Gastroesophageal sphincter (tissue), 4 donors: ENCODE measurements around the gene PCDH9. TPM values are rescaled to one million over a fixed set of nuclear protein-coding genes. Genes with fewer than 3 reads are reported as not detected.

Experiments used
- ATAC-seq: fragments of 150-250 bp; one replicate; pipeline ENCODE4 v1.9.1; 2016; ENCODE audit warnings: mild to moderate bottlenecking, moderate library complexity
- H3K27ac ChIP-seq, 4 donors: fragments of 200-600 bp; sonication (generic) in 3 of 4; 1 replicate in 3 of 4; 2 replicates in 1 of 4; pipeline ENCODE4 v1.5.1; 2016 to 2019
- H3K27me3 ChIP-seq: fragments of 200-600 bp; sonication (generic); one replicate; pipeline ENCODE4 v1.5.1; 2019
- H3K36me3 ChIP-seq, 2 donors: fragments of 200-600 bp; sonication (generic); one replicate each; pipeline ENCODE4 v1.5.1; 2019; ENCODE audit warnings: control low read depth in 1 of 2
- H3K4me1 ChIP-seq, 3 donors: fragments of 200-600 bp; sonication (generic); 1 replicate in 2 of 3; 2 replicates in 1 of 3; pipeline ENCODE4 v1.5.1; 2016 to 2019; ENCODE audit warnings: control low read depth in 2 of 3
- H3K4me3 ChIP-seq, 2 donors: fragments of 200-600 bp; sonication (generic); one replicate each; pipeline ENCODE4 v1.5.1; 2019; ENCODE audit warnings: mild to moderate bottlenecking in 1 of 2, moderate library complexity in 1 of 2
- H3K9me3 ChIP-seq, 3 donors: fragments of 200-600 bp; sonication (generic); one replicate each; pipeline ENCODE4 v1.5.1; 2017 to 2019; ENCODE audit warnings: control low read depth in 2 of 3
- CTCF ChIP-seq, 4 experiments: fragments of 200-600 bp in 2 of 4; fragments of 450-650 bp in 2 of 4; sonication (generic) in 1 of 4; IDR thresholded peaks; one replicate each; pipeline ENCODE4 v1.5.1; 2017 to 2019; ENCODE audit warnings: antibody characterized with exemption in 4 of 4, mild to moderate bottlenecking in 2 of 4, moderate library complexity in 2 of 4
- EP300 ChIP-seq: sonication (generic); formaldehyde crosslinking; IDR thresholded peaks from one replicate; pipeline ENCODE4 v1.6.1; 2017; ENCODE audit warnings: antibody characterized with exemption, mild to moderate bottlenecking
- POLR2A ChIP-seq, 2 donors: fragments of 450-650 bp; IDR thresholded peaks; one replicate each; pipeline ENCODE4 v1.6.1; 2017; ENCODE audit warnings: antibody characterized with exemption in 2 of 2, mild to moderate bottlenecking in 2 of 2, moderate library complexity in 1 of 2
- POLR2AphosphoS5 ChIP-seq: sonication (generic); formaldehyde crosslinking; IDR thresholded peaks from one replicate; pipeline ENCODE4 v1.6.1; 2017; ENCODE audit warnings: antibody characterized with exemption
- WGBS, 2 donors: methylation state at CpG; one replicate each; pipeline ENCODE4 v1.1.5; 2018; ENCODE audit warnings: low coverage in 1 of 2; 5-methylcytosine and 5-hydroxymethylcytosine counted together
- total RNA-seq, 4 donors: library from RNA; depleted of rRNA; stranded (reverse); fragments of >200 nt; gene quantifications; one replicate each; pipeline ENCODE4 v1.1.0, GENCODE V29; 2016

The PCDH9 gene
- total RNA-seq, 4 donors from 2014 or later, result 52.9 to 141 (median 56.5) TPM

DNA sequence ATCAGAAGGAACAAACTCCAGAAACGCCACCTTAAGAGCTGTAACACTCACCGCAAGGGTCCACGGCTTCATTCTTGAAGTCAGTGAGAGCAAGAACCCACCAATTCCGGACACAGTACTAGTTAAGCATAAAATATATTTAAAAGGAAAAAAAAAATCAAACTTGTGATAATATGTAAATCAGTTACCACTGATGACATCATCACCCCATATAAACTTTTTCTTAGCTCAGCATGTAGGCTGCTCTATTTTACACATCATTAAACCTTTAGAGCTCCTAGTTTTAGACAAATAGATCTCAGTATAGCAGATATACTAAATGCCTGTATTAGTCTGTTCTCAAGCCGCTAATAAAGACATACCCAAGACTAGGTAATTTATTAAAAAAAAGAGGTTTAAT, 668.1 kb downstream of the PCDH9 start:
- Histone ChIP-seq H3K4me1 (no peaks in the 10 kb centered on the region), H3K27ac (no peak overlapping the region), H3K27me3 (no peaks in the 10 kb centered on the region), H3K4me3 (no peak overlapping the region), H3K9me3 (no peaks in the 10 kb centered on the region), H3K36me3 (no peaks in the 10 kb centered on the region)
- TF ChIP-seq POLR2AphosphoS5 (no peak), EP300 (no peak), CTCF (IDR thresholded peaks at IDR 0.05) (no peak), POLR2A (IDR thresholded peaks at IDR 0.05) (no peak)
- 78 to 100% methylated on average over 4 to 5 of the region's 5 CpGs for WGBS, 2 donors
- no peak for ATAC-seq

GRCh38 chr13:66560991-66561390, 669.1 kb downstream of the PCDH9 start:
- H3K27ac ChIP-seq, result no peak overlapping the region
- TF ChIP-seq CTCF (IDR thresholded peaks at IDR 0.05) (no peak), POLR2AphosphoS5 (no peak), EP300 (no peak), POLR2A (IDR thresholded peaks at IDR 0.05) (no peak)
- no peaks in the 10 kb centered on the region for H3K36me3 ChIP-seq
- WGBS, 2 donors, result no CpG with 5 or more reads among the region's 26 CpGs
- no peaks in the 10 kb centered on the region for H3K4me1 ChIP-seq
- no peaks in the 10 kb centered on the region for H3K27me3 ChIP-seq
- no peak for ATAC-seq
- H3K9me3 ChIP-seq, result no peaks in the 10 kb centered on the region
- H3K4me3 ChIP-seq, result no peak overlapping the region

DNA sequence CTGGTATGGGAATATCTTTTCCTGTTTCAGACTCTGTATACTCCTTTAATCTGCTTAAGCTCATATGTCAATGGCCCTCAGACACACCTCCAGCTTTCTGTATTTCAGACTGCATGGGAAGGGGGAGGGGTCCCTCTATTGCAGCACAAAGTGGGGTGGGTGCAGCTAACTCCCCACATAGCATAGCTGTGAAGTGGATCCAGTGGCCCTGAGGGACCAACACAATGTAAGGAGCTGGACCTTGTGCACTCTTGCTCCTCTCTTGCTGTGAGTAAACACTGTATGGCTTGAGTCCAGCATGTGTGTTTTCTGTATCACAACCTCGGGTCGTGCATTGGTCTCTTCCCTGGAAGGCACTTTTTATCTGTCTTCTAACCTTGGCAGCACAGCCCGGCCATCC, 669.9 kb downstream of the PCDH9 start:
- WGBS, 2 donors, result 67 to 73% methylated on average over 3 of the region's 3 CpGs
- H3K4me1 ChIP-seq, result no peaks in the 10 kb centered on the region
- no peaks in the 10 kb centered on the region for H3K9me3 ChIP-seq
- no peak for TF ChIP-seq CTCF (IDR thresholded peaks at IDR 0.05)
- no peak for TF ChIP-seq POLR2A (IDR thresholded peaks at IDR 0.05)
- no peak for TF ChIP-seq POLR2AphosphoS5
- no peak for TF ChIP-seq EP300
- no peak overlapping the region for H3K4me3 ChIP-seq
- no peak overlapping the region for H3K27ac ChIP-seq
- H3K27me3 ChIP-seq, result no peaks in the 10 kb centered on the region
- ATAC-seq, result no peak
- no peaks in the 10 kb centered on the region for H3K36me3 ChIP-seq

DNA sequence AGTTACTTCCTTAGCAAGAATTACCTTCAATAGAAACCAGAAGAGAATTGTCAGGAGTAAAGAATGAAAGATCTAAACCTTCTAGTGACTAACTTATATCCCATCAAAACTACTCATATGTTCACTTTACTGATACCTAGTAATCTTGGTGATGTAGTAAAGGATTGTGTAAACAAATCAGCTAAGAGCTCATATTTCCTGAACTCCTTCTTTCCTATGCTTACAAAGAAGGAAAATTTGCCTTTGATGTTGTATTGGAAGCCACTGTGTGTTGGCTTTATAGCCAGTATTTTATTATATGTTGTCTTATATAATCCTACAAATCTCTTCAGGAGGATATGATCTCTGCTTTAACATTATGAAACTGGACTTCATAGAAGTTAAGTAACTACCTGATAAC, 671.0 kb downstream of the PCDH9 start:
- H3K4me1 ChIP-seq, result no peaks in the 10 kb centered on the region
- H3K27ac ChIP-seq, result no peak overlapping the region
- TF ChIP-seq CTCF (IDR thresholded peaks at IDR 0.05), result no peak
- no peak for TF ChIP-seq EP300
- TF ChIP-seq POLR2AphosphoS5, result no peak
- no peak for TF ChIP-seq POLR2A (IDR thresholded peaks at IDR 0.05)
- no peaks in the 10 kb centered on the region for H3K36me3 ChIP-seq
- no peaks in the 10 kb centered on the region for H3K27me3 ChIP-seq
- H3K4me3 ChIP-seq, result no peak overlapping the region
- no peak for ATAC-seq
- no peaks in the 10 kb centered on the region for H3K9me3 ChIP-seq

DNA sequence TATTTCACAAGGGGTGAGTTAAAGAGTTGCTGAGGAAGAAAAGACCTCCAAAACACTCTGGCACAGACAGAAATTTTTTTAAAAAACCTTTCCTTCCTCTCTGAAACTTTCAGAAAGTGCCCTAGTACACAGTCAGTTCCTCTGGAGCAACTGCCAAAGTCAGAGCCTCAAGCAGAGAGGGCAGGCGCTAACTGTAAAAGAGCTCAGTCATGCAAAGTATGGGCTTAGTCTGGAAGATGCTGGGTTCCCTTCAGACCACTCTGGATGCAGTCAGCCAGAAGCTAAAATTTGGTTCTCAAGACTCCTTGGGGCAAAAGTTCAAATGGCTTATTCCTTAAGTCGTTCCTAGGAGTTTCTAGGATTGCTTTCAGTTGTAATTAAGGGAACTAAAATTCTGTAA, 671.6 kb downstream of the PCDH9 start:
- no peaks in the 10 kb centered on the region for H3K9me3 ChIP-seq
- H3K27me3 ChIP-seq, result no peaks in the 10 kb centered on the region
- TF ChIP-seq CTCF (IDR thresholded peaks at IDR 0.05), result no peak
- no peak for TF ChIP-seq EP300
- TF ChIP-seq POLR2A (IDR thresholded peaks at IDR 0.05), result no peak
- no peak for TF ChIP-seq POLR2AphosphoS5
- WGBS, 2 donors, result 60 to 67% methylated on average over 2 of the region's 2 CpGs
- H3K4me3 ChIP-seq, result no peak overlapping the region
- no peak for ATAC-seq
- H3K36me3 ChIP-seq, result no peaks in the 10 kb centered on the region
- H3K27ac ChIP-seq, result no peak overlapping the region
- no peaks in the 10 kb centered on the region for H3K4me1 ChIP-seq
